Upper lobe of left lung (tissue), 4 donors: Measurements from ENCODE around the gene ATXN7.

Source experiments
- POLR2A ChIP-seq, 4 donors: fragments of 450-650 bp; IDR thresholded peaks; one replicate each; pipeline ENCODE4 v1.5.1; 2016 to 2017; ENCODE audit warnings: antibody characterized with exemption in 4 of 4, mild to moderate bottlenecking in 2 of 4
- POLR2AphosphoS5 ChIP-seq, 2 donors: sonication (generic); formaldehyde crosslinking; IDR thresholded peaks; one replicate each; pipeline ENCODE4 v1.5.1; 2017; ENCODE audit warnings: antibody characterized with exemption in 2 of 2

DNA sequence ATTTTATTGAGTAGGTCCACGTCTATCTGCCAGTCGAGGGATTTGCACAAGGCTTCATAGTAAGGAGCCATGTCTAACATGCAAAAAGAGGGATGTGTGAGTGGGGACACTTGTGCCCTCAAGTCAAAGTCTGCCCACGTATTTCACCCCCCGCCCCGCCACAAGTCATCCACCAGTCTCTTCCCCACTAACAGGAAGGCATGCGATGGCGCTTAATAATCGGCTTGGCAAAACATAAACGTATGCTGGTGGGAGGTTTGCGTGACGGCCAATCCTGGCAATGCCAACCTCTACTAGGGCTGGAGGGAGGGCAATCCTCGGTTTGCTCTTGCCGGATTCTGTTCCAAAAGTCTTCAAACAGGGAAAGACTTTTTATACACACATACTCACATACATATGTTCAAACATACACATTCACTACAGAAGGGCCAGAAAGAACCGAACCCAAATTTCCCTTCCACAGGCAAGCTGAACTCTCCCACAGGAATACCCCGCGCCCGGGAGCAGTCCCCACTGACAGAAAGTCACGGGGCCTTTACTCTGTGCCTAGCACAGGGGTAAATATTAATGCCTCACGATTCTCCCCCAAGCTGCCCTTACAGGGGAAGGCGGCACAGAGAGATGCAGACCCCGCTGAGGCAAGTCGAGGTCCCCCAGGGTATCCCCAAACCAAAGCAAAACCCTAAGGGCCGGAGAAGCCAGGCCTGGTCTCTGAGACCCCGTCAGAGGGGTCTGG, 159.0 kb downstream of the ATXN7 start:
- TF ChIP-seq POLR2AphosphoS5 (IDR thresholded peaks at IDR 0.05), result no peak
- TF ChIP-seq POLR2A (IDR thresholded peaks at IDR 0.05), result no peak
